Medulla oblongata (tissue), 1 donor: Measurements from ENCODE around the gene FRMD8.
A peak's percentile ranks its signal among the peaks of the same experiment; 100 is the strongest.

Source experiments
- DNase-seq: peaks from one replicate; pipeline ENCODE4 v3.0.0-alpha.2; 2015; ENCODE audit errors: extremely low spot score

Gene FRMD8

GRCh38 chr11:65454311-65454695 is 67.9 kb downstream of the FRMD8 start:
- DNase-seq, result no peak

GRCh38 chr11:65454696-65455456 is 68.4 kb downstream of the FRMD8 start:
- peak; percentile 92 for DNase-seq

- no peak for DNase-seq
Observed at GRCh38 chr11:65456418-65456817, 70.0 kb downstream of the FRMD8 start.

- no peak for DNase-seq
Observed at GRCh38 chr11:65459552-65459951, 73.1 kb downstream of the FRMD8 start.
